HG03565 (cell line): ENCODE measurements around the gene CEACAM3.

ENCODE experiments used
- ATAC-seq: cut with Tn5 transposase; IDR thresholded peaks from one replicate; pipeline ENCODE4 v1.9.1; 2021; ENCODE audit warnings: mild to moderate bottlenecking, moderate library complexity; ENCODE audit not compliant: unreplicated experiment

CEACAM3 gene

GRCh38 chr19:41792513-41793413, 3.6 kb upstream of the CEACAM3 start:
- ATAC-seq: no peak

GRCh38 chr19:41793414-41793727, 3.0 kb upstream of the CEACAM3 start:
- no peak for ATAC-seq

GRCh38 chr19:41795031-41795461, 1.3 kb upstream of the CEACAM3 start:
- no peak for ATAC-seq

GRCh38 chr19:41796901-41797300, 514 bp downstream of the CEACAM3 start:
- no peak for ATAC-seq

GRCh38 chr19:41799444-41800000, 3.1 kb downstream of the CEACAM3 start:
- no peak for ATAC-seq

GRCh38 chr19:41801031-41801430, 4.6 kb downstream of the CEACAM3 start:
- ATAC-seq: no peak

- ATAC-seq: no peak
Observed at GRCh38 chr19:41801792-41802211, 5.4 kb downstream of the CEACAM3 start.

- ATAC-seq: no peak
Observed at GRCh38 chr19:41802770-41803169, 6.4 kb downstream of the CEACAM3 start.

GRCh38 chr19:41804336-41804735, 7.9 kb downstream of the CEACAM3 start:
- ATAC-seq: no peak

GRCh38 chr19:41807176-41807575, 10.8 kb downstream of the CEACAM3 start:
- no peak for ATAC-seq

- ATAC-seq: no peak
Observed at GRCh38 chr19:41808663-41809566, 12.5 kb downstream of the CEACAM3 start.

- ATAC-seq: no peak
Observed at GRCh38 chr19:41810301-41810700, 13.9 kb downstream of the CEACAM3 start.

- no peak for ATAC-seq
Observed at GRCh38 chr19:41811036-41811435, 14.6 kb downstream of the CEACAM3 start.

GRCh38 chr19:41811981-41812380, 15.6 kb downstream of the CEACAM3 start:
- ATAC-seq: no peak

GRCh38 chr19:41813911-41814310, 17.5 kb downstream of the CEACAM3 start:
- ATAC-seq: no peak

- ATAC-seq: no peak
Observed at GRCh38 chr19:41815301-41815700, 18.9 kb downstream of the CEACAM3 start.

GRCh38 chr19:41816761-41817160, 20.4 kb downstream of the CEACAM3 start:
- no peak for ATAC-seq

- ATAC-seq: no peak
Observed at GRCh38 chr19:41821003-41821735, 24.8 kb downstream of the CEACAM3 start.

GRCh38 chr19:41837981-41838708, 41.8 kb downstream of the CEACAM3 start:
- no peak for ATAC-seq

GRCh38 chr19:41839211-41839610, 42.8 kb downstream of the CEACAM3 start:
- ATAC-seq: no peak
